HEK293T (cell line): ENCODE measurements around the gene YBX1.

Experiments used
- CTBP1 ChIP-seq: fragments of 450-650 bp; IDR thresholded peaks from 2 replicates; pipeline ENCODE4 v1.6.1; 2016; ENCODE audit warnings: borderline replicate concordance
- ELF4 ChIP-seq: fragments of 450-650 bp; IDR thresholded peaks from 2 replicates; pipeline ENCODE4 v1.6.1; 2017; ENCODE audit warnings: antibody characterized with exemption
- FOXA1 ChIP-seq: fragments of 450-650 bp; IDR thresholded peaks from 2 replicates; pipeline ENCODE4 v1.6.1; 2016; ENCODE audit warnings: mild to moderate bottlenecking
- FOXK2 ChIP-seq: fragments of 450-650 bp; IDR thresholded peaks from 2 replicates; pipeline ENCODE4 v1.6.1; 2016; ENCODE audit warnings: mild to moderate bottlenecking
- FOXM1 ChIP-seq: fragments of 450-650 bp; IDR thresholded peaks from 2 replicates; pipeline ENCODE4 v1.6.1; 2017; ENCODE audit warnings: mild to moderate bottlenecking, borderline replicate concordance
- HDGF ChIP-seq: fragments of 450-650 bp; IDR thresholded peaks from 2 replicates; pipeline ENCODE4 v1.6.1; 2017; ENCODE audit warnings: antibody characterized with exemption, borderline replicate concordance
- PKNOX1 ChIP-seq: fragments of 450-650 bp; IDR thresholded peaks from 2 replicates; pipeline ENCODE4 v1.6.1; 2016
- SP1 ChIP-seq: fragments of 450-650 bp; IDR thresholded peaks from 2 replicates; pipeline ENCODE4 v1.6.1; 2017
- TARDBP ChIP-seq: fragments of 450-650 bp; IDR thresholded peaks from 2 replicates; pipeline ENCODE4 v1.6.1; 2016
- ZNF384 ChIP-seq: fragments of 450-650 bp; IDR thresholded peaks from 2 replicates; pipeline ENCODE4 v1.6.1; 2016

- TF ChIP-seq FOXM1 (no peak), CTBP1 (no peak), ZNF384 (no peak), TARDBP (no peak), FOXK2 (no peak), PKNOX1 (no peak), HDGF (no peak), SP1 (no peak), FOXA1 (no peak), ELF4 (no peak)
Observed at GRCh38 chr1:42691157-42691498, 8.9 kb downstream of the YBX1 start.
